Endothelial cell (in vitro differentiated cells): ENCODE measurements around the gene KRTAP12-1. TPM values are rescaled to one million over a fixed set of nuclear protein-coding genes. Genes with fewer than 3 reads are reported as not detected.

Experiments
- DNase-seq: peaks from one replicate; pipeline ENCODE4 v3.0.0; 2021; ENCODE audit warnings: low spot score
- H3K27ac Mint-ChIP-seq: one replicate; pipeline ENCODE4 v1.8.0; 2021; ENCODE audit warnings: mixed read lengths, inconsistent platforms; ENCODE audit not compliant: unreplicated experiment
- H3K27me3 Mint-ChIP-seq: one replicate; pipeline ENCODE4 v1.8.0; 2021; ENCODE audit warnings: mild to moderate bottlenecking, moderate library complexity, mixed read lengths, inconsistent platforms; ENCODE audit not compliant: unreplicated experiment
- H3K36me3 Mint-ChIP-seq: one replicate; pipeline ENCODE4 v1.8.0; 2021; ENCODE audit warnings: mild to moderate bottlenecking, low read depth, mixed read lengths, inconsistent platforms; ENCODE audit not compliant: unreplicated experiment
- H3K4me1 Mint-ChIP-seq: one replicate; pipeline ENCODE4 v1.8.0; 2021; ENCODE audit warnings: mild to moderate bottlenecking, mixed read lengths, inconsistent platforms; ENCODE audit not compliant: unreplicated experiment
- H3K4me3 Mint-ChIP-seq: one replicate; pipeline ENCODE4 v1.8.0; 2021; ENCODE audit warnings: mild to moderate bottlenecking, mixed read lengths, inconsistent platforms; ENCODE audit not compliant: unreplicated experiment
- H3K9me3 Mint-ChIP-seq: one replicate; pipeline ENCODE4 v1.8.0; 2021; ENCODE audit warnings: mixed read lengths, inconsistent platforms; ENCODE audit not compliant: unreplicated experiment
- CTCF ChIP-seq: fragments of 200-600 bp; sonication (generic); IDR thresholded peaks from one replicate; pipeline ENCODE4 v1.5.0; 2021; ENCODE audit warnings: antibody characterized with exemption; ENCODE audit not compliant: unreplicated experiment
- total RNA-seq: library from RNA; stranded (reverse); fragmentation: NEBNext Ultra II Directional; extraction: Animal tissue kit (Norgen Biotek cat#: 25700); gene quantifications from one replicate; pipeline ENCODE4 v1.2.1, GENCODE V29; 2021; ENCODE audit not compliant: unreplicated experiment

KRTAP12-1 gene
- total RNA-seq, 1 donor from 2014 or later = not detected

DNA sequence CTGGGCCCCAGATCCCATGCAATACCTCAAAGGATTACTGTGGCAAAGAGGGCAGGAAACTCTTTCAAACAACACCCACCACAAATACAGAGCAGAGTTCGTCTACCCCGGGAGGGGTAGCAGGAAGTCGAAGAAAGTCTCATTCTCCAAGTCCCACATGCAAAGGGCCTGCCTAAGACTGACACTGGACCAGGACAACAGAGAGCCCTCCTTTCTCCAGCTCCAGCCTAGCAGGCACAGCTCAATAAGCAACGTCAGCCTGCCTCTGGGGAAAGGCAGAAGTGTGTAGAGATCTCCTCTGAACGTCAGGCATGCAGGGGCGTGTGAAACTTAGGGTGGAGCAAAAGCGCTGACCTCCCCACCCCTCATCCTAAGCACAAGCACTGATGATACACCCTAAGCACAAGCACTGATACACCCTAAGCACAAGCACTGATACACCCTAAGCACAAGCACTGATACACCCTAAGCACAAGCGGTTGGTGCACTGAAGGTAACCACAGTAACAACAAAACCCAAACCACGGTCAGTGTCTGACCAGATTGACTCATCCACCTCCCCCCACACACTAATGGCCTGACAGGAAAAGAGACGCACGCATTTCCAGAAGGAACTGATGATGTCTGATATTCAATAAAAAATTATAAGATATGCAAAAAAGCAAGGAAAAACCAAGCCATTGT is 22.9 kb downstream of the KRTAP12-1 start:
- H3K36me3 Mint-ChIP-seq = peaks cover 13% of the 10 kb centered on the region
- DNase-seq = no peak
- no peak for TF ChIP-seq CTCF
- H3K4me1 Mint-ChIP-seq = peaks cover 7% of the 10 kb centered on the region
- no peak overlapping the region for H3K27ac Mint-ChIP-seq
- H3K27me3 Mint-ChIP-seq = peaks cover 1% of the 10 kb centered on the region
- no peak overlapping the region for H3K4me3 Mint-ChIP-seq
- no peaks in the 10 kb centered on the region for H3K9me3 Mint-ChIP-seq

DNA sequence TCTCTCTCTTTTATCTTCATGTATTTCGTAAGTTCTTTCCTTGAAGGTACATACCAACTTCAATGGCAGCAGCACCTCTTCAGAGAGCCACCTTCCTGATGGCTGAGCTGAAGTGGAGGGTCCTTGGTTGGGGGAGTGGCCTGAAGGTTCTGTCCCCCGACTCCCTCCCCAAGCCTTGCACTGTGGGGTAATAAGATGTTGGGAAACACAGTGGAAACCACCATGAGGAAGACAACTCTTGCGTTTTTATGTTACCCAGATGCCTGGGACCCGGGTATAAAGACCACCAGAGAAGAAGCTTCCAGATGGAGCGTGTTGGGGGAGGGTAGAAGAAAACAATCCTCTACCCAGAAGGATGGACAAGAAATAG is 23.4 kb downstream of the KRTAP12-1 start:
- H3K27me3 Mint-ChIP-seq = peaks cover 3% of the 10 kb centered on the region
- H3K27ac Mint-ChIP-seq = no peak overlapping the region
- H3K4me3 Mint-ChIP-seq = no peak overlapping the region
- H3K4me1 Mint-ChIP-seq = peaks cover 7% of the 10 kb centered on the region
- H3K36me3 Mint-ChIP-seq = peaks cover 13% of the 10 kb centered on the region
- no peak for TF ChIP-seq CTCF
- no peaks in the 10 kb centered on the region for H3K9me3 Mint-ChIP-seq
- DNase-seq = no peak

GRCh38 chr21:44657635-44658540 is 24.1 kb downstream of the KRTAP12-1 start, which contains the start of gene KRTAP12-3:
Gene KRTAP12-3, plus strand, starts transcription at chr21:44657932. Its CDS starts 48 bp downstream, at chr21:44657980.
- H3K4me3 Mint-ChIP-seq = no peak within 1 kb of the TSS

GRCh38 chr21:44656868-44657267 is 25.1 kb downstream of the KRTAP12-1 start:
- peaks cover 3% of the 10 kb centered on the region for H3K27me3 Mint-ChIP-seq
- peaks cover 7% of the 10 kb centered on the region for H3K4me1 Mint-ChIP-seq
- no peak for DNase-seq
- no peaks in the 10 kb centered on the region for H3K9me3 Mint-ChIP-seq
- no peak overlapping the region for H3K27ac Mint-ChIP-seq
- no peak overlapping the region for H3K4me3 Mint-ChIP-seq
- peaks cover 13% of the 10 kb centered on the region for H3K36me3 Mint-ChIP-seq
- TF ChIP-seq CTCF = no peak

More at GRCh38 chr21:44657635-44658540, 24.1 kb downstream of the KRTAP12-1 start, which contains the start of gene KRTAP12-3:
- H3K9me3 Mint-ChIP-seq = no peaks in the 10 kb centered on the region
- no peak within 1 kb of the TSS for H3K27ac Mint-ChIP-seq
- H3K4me1 Mint-ChIP-seq = peaks cover 7% of the 10 kb centered on the region
- peaks cover 3% of the 10 kb centered on the region for H3K27me3 Mint-ChIP-seq
- no peak for TF ChIP-seq CTCF
- peaks cover 13% of the 10 kb centered on the region for H3K36me3 Mint-ChIP-seq
- no peak for DNase-seq
